Spleen (tissue), 11 donors: Measurements from ENCODE around the gene CALN1. TPM values are rescaled to one million over a fixed set of nuclear protein-coding genes. Genes with fewer than 3 reads are reported as not detected.

ENCODE experiments used
- DNase-seq: peaks from one replicate; pipeline ENCODE4 v3.0.0-alpha.2; 2020
- H3K27ac ChIP-seq, 8 donors: fragments of 200-600 bp; sonication (generic) in 7 of 8; 1 replicate in 4 of 8; 2 replicates in 4 of 8; pipeline versions ENCODE4 v1.5.0 to v1.8.0; 2016 to 2021; ENCODE audit warnings: inconsistent platforms in 4 of 8, mild to moderate bottlenecking in 4 of 8, moderate library complexity in 1 of 8
- H3K27me3 ChIP-seq, 7 donors: fragments of 200-600 bp; sonication (generic) in 6 of 7; replicated peaks in 1 of 7; 1 replicate in 4 of 7; 2 replicates in 3 of 7; pipeline versions ENCODE4 v1.5.0 to v1.8.0; 2016 to 2021; ENCODE audit warnings: inconsistent platforms in 3 of 7, mild to moderate bottlenecking in 1 of 7
- H3K36me3 ChIP-seq, 6 donors: fragments of 200-600 bp; sonication (generic) in 5 of 6; 1 replicate in 4 of 6; 2 replicates in 2 of 6; pipeline versions ENCODE4 v1.5.0 to v1.8.0; 2016 to 2021; ENCODE audit warnings: inconsistent platforms in 2 of 6
- H3K4me1 ChIP-seq, 6 donors: fragments of 200-600 bp; sonication (generic) in 5 of 6; 1 replicate in 3 of 6; 2 replicates in 3 of 6; pipeline versions ENCODE4 v1.5.0 to v1.8.0; 2016 to 2021; ENCODE audit warnings: inconsistent platforms in 3 of 6
- H3K4me3 ChIP-seq, 8 donors: fragments of 200-600 bp; sonication (generic) in 7 of 8; 1 replicate in 4 of 8; 2 replicates in 4 of 8; pipeline versions ENCODE4 v1.5.0 to v1.8.0; 2016 to 2021; ENCODE audit warnings: inconsistent platforms in 4 of 8, mild to moderate bottlenecking in 4 of 8, moderate library complexity in 2 of 8
- H3K9me3 ChIP-seq, 8 donors: fragments of 200-600 bp; sonication (generic) in 7 of 8; 1 replicate in 4 of 8; 2 replicates in 4 of 8; pipeline versions ENCODE4 v1.5.0 to v1.8.0; 2016 to 2021; ENCODE audit warnings: inconsistent platforms in 4 of 8
- POLR2A ChIP-seq, 3 donors: fragments of 450-650 bp; IDR thresholded peaks; one replicate each; pipeline ENCODE4 v1.5.1; 2017; ENCODE audit warnings: antibody characterized with exemption in 3 of 3, mild to moderate bottlenecking in 1 of 3
- POLR2AphosphoS5 ChIP-seq, 3 donors: sonication (generic); formaldehyde crosslinking; IDR thresholded peaks; one replicate each; pipeline ENCODE4 v1.5.1; 2017; ENCODE audit warnings: antibody characterized with exemption in 3 of 3
- WGBS, 5 donors: extraction: QIAGEN DNeasy Blood & Tissue Kit in 3 of 5; methylation state at CpG; one replicate each; pipeline versions ENCODE4 v1.1.5 to v1.1.7; 2013 to 2018; 5-methylcytosine and 5-hydroxymethylcytosine counted together
- intact Hi-C: fragments of 100-400 bp; cut with DNase I; formaldehyde crosslinking; loops from one replicate; pipeline ENCODE4 v1.15.0; 2023; ENCODE audit warnings: low total_unique reads
- polyA plus RNA-seq, 3 donors: library from polyadenylated mRNA; stranded (reverse); fragments of 200-250 nt; gene quantifications; one replicate each; pipeline ENCODE4 v1.2.1, GENCODE V29; 2013
- total RNA-seq, 7 donors: library from RNA; depleted of rRNA in 3 of 7; stranded (reverse); fragments of >200 nt in 3 of 7; fragmentation: NEBNext Ultra II Directional in 4 of 7; extraction: Animal tissue kit (Norgen Biotek cat#: 25700) in 4 of 7; gene quantifications; one replicate each; pipeline versions ENCODE4 v1.1.0 to v1.2.1, GENCODE V29; 2016 to 2021
- TF ChIP-seq, protein P1 (sequence below), 11 experiments: fragments of 200-600 bp in 7 of 11; fragments of 450-650 bp in 4 of 11; sonication (generic) in 4 of 11; IDR thresholded peaks in 8 of 11; conservative IDR thresholded peaks in 3 of 11; 1 replicate in 7 of 11; 2 replicates in 4 of 11; pipeline versions ENCODE4 v1.4.0 to v1.8.0; 2016 to 2021; ENCODE audit warnings: antibody characterized with exemption in 11 of 11, inconsistent platforms in 4 of 11, mild to moderate bottlenecking in 1 of 11
- donor health status: healthy with polysubstance abuse.
- donor health status: DM: no; HTN: no; CAD: no; lungs with moderate emphysema.
- donor health status: DM: no; HTN: no; CAD: no.
- donor health status: Bipolar disorder and iron deficiency.
- donor health status: healthy.
- donor health status: DM: no; HTN: no; CAD: no.
- donor health status: DM: yes; HTN: yes; CAD: no.

CALN1 gene
- total and polyA plus RNA-seq, 10 donors: under 0.01 to 0.19 (median 0.03) TPM; not detected in 7

DNA sequence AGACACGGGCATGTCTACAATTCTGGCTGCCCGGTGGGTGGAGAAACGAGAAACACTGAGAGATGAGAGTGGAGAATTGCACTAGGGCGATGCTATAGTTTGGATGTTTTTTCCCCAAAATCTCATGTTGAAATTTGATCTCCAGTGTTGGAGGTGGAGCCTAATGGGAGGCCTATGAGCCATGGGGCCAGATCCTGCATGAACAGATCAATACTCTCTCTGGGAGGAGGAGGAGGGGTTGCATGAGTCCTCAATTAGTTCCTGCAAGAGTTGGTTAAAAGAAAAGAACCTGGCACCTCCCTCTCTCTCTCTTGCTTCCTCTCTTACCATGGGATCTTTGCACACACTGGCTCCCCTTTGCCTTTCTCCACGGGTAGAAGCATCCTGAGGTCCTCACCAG lies 299.1 kb downstream of the CALN1 start:
- WGBS, 5 donors: 68 to 78% (median 73%) methylated on average over 5 of the region's 5 CpGs
- Histone ChIP-seq H3K27me3 (no peaks in the 10 kb centered on the region), H3K4me3 (no peak overlapping the region), H3K9me3 (peaks cover 0 to 24% (median 17%) of the 10 kb centered on the region in 8 donors), H3K27ac (no peak overlapping the region), H3K36me3 (no peaks in the 10 kb centered on the region), H3K4me1 (no peaks in the 10 kb centered on the region)
- no peak for DNase-seq
- intact Hi-C loops: no loop called here
- TF ChIP-seq POLR2A (IDR thresholded peaks at IDR 0.05) (no peak), POLR2AphosphoS5 (IDR thresholded peaks at IDR 0.05) (no peak)
- TF ChIP-seq, protein P1, sequence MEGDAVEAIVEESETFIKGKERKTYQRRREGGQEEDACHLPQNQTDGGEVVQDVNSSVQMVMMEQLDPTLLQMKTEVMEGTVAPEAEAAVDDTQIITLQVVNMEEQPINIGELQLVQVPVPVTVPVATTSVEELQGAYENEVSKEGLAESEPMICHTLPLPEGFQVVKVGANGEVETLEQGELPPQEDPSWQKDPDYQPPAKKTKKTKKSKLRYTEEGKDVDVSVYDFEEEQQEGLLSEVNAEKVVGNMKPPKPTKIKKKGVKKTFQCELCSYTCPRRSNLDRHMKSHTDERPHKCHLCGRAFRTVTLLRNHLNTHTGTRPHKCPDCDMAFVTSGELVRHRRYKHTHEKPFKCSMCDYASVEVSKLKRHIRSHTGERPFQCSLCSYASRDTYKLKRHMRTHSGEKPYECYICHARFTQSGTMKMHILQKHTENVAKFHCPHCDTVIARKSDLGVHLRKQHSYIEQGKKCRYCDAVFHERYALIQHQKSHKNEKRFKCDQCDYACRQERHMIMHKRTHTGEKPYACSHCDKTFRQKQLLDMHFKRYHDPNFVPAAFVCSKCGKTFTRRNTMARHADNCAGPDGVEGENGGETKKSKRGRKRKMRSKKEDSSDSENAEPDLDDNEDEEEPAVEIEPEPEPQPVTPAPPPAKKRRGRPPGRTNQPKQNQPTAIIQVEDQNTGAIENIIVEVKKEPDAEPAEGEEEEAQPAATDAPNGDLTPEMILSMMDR (IDR thresholded peaks at IDR 0.05 in 8 of 11, conservative IDR thresholded peaks at IDR 0.05 in 3 of 11): no peak

DNA sequence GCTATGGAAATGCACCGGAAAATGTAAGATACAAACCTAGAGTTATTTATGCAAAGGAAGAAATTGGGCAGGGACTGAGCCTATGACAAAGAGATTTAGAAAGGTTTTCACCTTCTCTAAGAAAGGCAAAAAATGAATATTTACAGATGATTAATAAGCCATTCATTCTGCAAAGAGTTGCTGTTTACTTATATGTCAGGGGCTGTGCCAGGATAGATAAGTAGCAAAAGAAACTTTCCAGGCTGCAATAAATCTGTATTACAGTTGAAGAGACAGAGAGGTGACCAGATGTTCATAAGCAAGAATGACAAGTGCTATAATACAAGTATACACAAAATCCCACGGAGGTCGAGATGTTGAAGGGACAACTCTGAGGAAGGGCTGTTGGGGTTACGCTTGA lies 299.6 kb downstream of the CALN1 start:
- Histone ChIP-seq H3K36me3 (no peaks in the 10 kb centered on the region), H3K4me3 (no peak overlapping the region), H3K9me3 (peaks cover 0 to 29% (median 22%) of the 10 kb centered on the region in 8 donors), H3K27ac (no peak overlapping the region), H3K4me1 (no peaks in the 10 kb centered on the region), H3K27me3 (no peaks in the 10 kb centered on the region)
- TF ChIP-seq POLR2AphosphoS5 (IDR thresholded peaks at IDR 0.05): no peak
- TF ChIP-seq, protein P1 (IDR thresholded peaks at IDR 0.05 in 8 of 11, conservative IDR thresholded peaks at IDR 0.05 in 3 of 11): no peak
- no peak for TF ChIP-seq POLR2A (IDR thresholded peaks at IDR 0.05)
- WGBS, 5 donors: 68 to 85% (median 80%) methylated on average over 4 of the region's 4 CpGs
- DNase-seq: no peak
- intact Hi-C loops: no loop called here

DNA sequence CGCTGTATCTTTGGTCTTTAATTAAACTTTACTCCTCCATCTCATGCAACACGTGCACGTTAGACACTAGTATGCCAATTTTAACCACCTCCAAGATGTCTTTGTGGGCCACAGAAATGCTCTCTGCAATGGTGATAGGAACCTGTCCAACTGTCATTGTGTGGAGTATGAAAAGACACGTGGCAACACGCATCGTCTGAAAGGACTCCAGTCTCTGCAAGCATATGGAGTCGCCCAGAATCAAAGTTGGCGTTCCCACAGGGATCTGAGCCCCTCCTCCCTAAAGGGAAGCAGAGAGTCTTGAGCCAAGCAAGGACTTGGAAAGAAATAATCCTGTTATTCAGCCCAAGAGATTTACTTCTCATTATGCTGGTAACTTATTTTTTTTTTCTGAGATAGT lies 301.1 kb downstream of the CALN1 start:
- Histone ChIP-seq H3K4me3 (no peak overlapping the region), H3K4me1 (no peaks in the 10 kb centered on the region)
- intact Hi-C loops: no loop called here

DNA sequence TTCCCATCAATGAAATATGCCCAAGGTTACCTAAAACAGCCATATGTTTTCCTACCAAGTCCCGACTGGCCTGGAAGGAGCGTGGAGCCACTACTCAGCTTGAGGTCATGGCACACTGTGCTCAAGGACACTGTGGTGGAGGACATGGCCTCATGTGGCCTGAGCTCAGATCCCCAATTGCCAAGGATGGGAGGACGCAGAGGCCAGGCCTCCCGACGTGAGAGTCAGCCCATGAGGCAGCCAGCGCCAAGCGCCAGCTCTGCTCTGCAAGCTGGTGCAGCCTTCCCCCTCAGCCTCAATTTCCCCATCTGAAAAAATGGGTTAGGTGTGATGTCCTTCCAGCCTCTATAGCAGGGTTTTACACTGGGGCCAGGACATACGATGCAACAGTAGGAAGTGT lies 302.6 kb downstream of the CALN1 start:
- no peak overlapping the region for H3K27ac ChIP-seq
- DNase-seq: no peak
- no peak overlapping the region for H3K4me3 ChIP-seq
- no peaks in the 10 kb centered on the region for H3K36me3 ChIP-seq
- TF ChIP-seq POLR2AphosphoS5 (IDR thresholded peaks at IDR 0.05): no peak
- TF ChIP-seq POLR2A (IDR thresholded peaks at IDR 0.05): no peak
- TF ChIP-seq, protein P1 (IDR thresholded peaks at IDR 0.05 in 8 of 11, conservative IDR thresholded peaks at IDR 0.05 in 3 of 11): no peak
- WGBS, 5 donors: 92 to 98% (median 96%) methylated on average over 8 of the region's 8 CpGs
- no peaks in the 10 kb centered on the region for H3K4me1 ChIP-seq
- H3K9me3 ChIP-seq: peaks cover 0 to 45% (median 29%) of the 10 kb centered on the region in 8 donors
- H3K27me3 ChIP-seq: no peaks in the 10 kb centered on the region
- intact Hi-C loops: no loop called here

More for the DNA sequence above, 301.1 kb downstream of the CALN1 start:
- Histone ChIP-seq H3K27ac (no peak overlapping the region), H3K27me3 (no peaks in the 10 kb centered on the region), H3K9me3 (peaks cover 0 to 41% (median 29%) of the 10 kb centered on the region in 8 donors), H3K36me3 (no peaks in the 10 kb centered on the region)
- TF ChIP-seq POLR2A (IDR thresholded peaks at IDR 0.05) (no peak), POLR2AphosphoS5 (IDR thresholded peaks at IDR 0.05) (no peak)
- TF ChIP-seq, protein P1 (IDR thresholded peaks at IDR 0.05 in 8 of 11, conservative IDR thresholded peaks at IDR 0.05 in 3 of 11): no peak
- 85 to 94% (median 91%) methylated on average over 8 of the region's 8 CpGs for WGBS, 5 donors
- DNase-seq: no peak
